Neural progenitor cell (in vitro differentiated cells): ENCODE measurements around the gene UBXN2A.

Source experiments
- CTCF ChIP-seq: fragments of 200-600 bp; sonication (generic); IDR thresholded peaks from 2 replicates; pipeline ENCODE4 v1.5.1; 2017; ENCODE audit warnings: antibody characterized with exemption, mild to moderate bottlenecking
- EZH2 ChIP-seq: fragments of 200-600 bp; sonication (generic); IDR thresholded peaks from 2 replicates; pipeline ENCODE4 v1.6.1; 2017; ENCODE audit warnings: antibody characterized with exemption, mild to moderate bottlenecking, moderate library complexity
- EZH2phosphoT487 ChIP-seq: fragments of 200-600 bp; sonication (generic); IDR thresholded peaks from 2 replicates; pipeline ENCODE4 v1.6.1; 2017; ENCODE audit warnings: antibody characterized with exemption

DNA sequence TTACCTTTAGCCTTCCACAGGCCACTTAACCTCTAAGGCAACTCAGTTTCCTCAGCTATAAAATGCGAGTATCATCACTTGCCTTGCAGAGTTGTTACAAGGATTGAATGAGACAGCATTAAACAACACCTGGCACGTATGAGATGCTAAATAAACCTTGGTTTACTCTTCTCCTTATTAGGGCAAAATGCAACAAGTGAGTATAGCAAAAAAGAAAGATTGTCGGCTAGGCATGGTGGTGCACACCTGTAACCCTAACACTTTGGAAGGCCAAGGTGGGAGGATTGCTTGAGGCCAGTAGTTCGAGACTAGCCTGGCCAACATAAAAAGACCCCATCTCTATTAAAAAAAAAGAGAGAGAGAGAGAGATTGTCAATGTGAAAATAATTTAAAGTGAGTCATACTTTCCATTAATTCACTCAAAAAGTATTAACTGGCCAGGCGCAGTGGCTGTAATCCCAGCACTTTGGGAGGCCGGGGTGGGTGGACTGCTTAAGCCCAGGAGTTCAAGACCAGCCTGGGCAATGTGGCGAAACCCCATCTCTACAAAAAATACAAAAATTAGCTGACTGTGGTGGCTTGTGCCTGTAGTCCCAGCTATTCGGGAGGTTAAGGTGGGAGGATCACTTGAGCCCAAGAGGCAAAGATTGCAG, 21.3 kb upstream of the UBXN2A start:
- TF ChIP-seq CTCF (no peak), EZH2 (no peak), EZH2phosphoT487 (no peak)
